ENCODE measurements around the gene DOCK10. TPM values are rescaled to one million over a fixed set of nuclear protein-coding genes. Genes with fewer than 3 reads are reported as not detected.
"Not testable (repeated sequence)": the region's sequence is repeated elsewhere in the genome, so short reads cannot be mapped to it uniquely, and the experiment has no call there.

The DOCK10 gene
- polyA plus RNA-seq, 1 experiment, result 53.0 TPM

DNA sequence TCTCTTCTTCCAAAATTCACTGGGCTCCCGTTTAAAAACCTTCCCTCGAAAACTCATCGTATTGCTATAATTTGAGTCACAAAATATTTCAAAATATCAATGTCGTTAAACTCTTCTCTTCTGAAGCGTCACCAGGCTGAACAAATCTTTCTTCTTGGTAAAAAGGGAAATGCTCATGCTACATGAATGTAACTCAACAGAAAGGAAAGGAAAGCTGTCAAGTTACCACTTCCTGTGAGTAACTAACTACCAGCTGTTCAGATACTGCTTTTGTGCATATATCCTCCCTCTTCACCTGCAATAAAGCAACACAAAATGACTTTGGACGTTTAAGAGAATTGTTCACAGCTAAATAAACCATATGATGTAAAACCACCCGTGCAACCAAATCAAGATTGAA lies 95.4 kb downstream of the DOCK10 start:
- DNase-seq (ENCODE audit: low read depth, low spot score), result no peak
- TF ChIP-seq, protein P1, sequence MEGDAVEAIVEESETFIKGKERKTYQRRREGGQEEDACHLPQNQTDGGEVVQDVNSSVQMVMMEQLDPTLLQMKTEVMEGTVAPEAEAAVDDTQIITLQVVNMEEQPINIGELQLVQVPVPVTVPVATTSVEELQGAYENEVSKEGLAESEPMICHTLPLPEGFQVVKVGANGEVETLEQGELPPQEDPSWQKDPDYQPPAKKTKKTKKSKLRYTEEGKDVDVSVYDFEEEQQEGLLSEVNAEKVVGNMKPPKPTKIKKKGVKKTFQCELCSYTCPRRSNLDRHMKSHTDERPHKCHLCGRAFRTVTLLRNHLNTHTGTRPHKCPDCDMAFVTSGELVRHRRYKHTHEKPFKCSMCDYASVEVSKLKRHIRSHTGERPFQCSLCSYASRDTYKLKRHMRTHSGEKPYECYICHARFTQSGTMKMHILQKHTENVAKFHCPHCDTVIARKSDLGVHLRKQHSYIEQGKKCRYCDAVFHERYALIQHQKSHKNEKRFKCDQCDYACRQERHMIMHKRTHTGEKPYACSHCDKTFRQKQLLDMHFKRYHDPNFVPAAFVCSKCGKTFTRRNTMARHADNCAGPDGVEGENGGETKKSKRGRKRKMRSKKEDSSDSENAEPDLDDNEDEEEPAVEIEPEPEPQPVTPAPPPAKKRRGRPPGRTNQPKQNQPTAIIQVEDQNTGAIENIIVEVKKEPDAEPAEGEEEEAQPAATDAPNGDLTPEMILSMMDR (IDR thresholded peaks at IDR 0.05; ENCODE audit: low read depth, low read length), result no peak
- peak overlapping the region; percentile 37 for H3K4me3 ChIP-seq (ENCODE audit: low read depth, low read length)
- no peaks in the 10 kb centered on the region for H3K9me3 ChIP-seq (ENCODE audit: control insufficient read depth, insufficient read depth, low read length)
- CTCF ChIA-PET, result interaction anchor here (0.5 to 2.4 kb wide), 2 partner anchors 55 to 1005 kb away, joined by 4 to 7 read pairs; no protein-coding TSS in a partner anchor
- H3K27me3 ChIP-seq (ENCODE audit: control insufficient read depth, insufficient read depth, low read length), result no peaks in the 10 kb centered on the region
- POLR2A ChIA-PET, result no interaction called here
- no peak overlapping the region for H3K27ac ChIP-seq (ENCODE audit: low read depth, low read length)

DNA sequence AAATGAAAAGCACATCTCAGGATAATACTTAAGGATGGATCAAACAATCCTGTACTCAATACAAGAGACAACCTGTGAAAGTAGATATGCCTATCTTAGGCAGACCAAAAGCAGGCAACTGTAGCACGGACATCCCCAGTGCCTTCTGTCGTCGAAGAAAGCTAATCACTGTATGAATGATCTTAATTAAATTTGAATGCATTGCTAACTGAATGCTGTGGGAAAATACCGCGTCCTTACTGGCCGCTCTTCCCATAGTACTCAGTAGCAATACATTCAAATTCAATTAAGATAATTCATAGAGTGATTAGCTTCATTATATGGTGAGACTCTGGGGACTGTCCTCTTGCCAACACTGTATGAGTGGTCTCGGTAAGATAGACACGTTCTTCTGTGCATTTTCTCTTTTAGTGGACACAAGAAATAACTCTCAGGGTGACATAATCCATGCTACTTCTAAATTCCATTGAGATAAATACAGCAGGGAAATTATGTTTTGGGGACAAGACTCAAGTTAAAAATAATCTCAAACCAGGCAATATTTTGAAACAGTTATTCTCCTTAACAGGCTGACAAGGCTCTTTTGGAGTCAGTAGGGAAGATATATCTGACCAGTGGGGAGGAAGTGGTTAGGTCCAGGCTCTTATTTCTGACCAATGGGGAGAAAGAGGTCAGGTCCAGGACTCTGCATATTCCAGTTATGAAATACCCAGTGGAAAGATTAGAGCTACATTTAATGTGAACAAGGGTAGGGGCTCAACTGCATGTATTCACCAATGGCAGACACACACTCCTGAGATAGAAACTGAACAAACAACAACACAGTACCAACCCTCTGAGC lies 97.3 kb downstream of the DOCK10 start:
- H3K4me3 ChIP-seq (ENCODE audit: low read depth, low read length), result no peak overlapping the region
- H3K27me3 ChIP-seq (ENCODE audit: control insufficient read depth, insufficient read depth, low read length), result no peaks in the 10 kb centered on the region
- H3K27ac ChIP-seq (ENCODE audit: low read depth, low read length), result no peak overlapping the region
- TF ChIP-seq, protein P1 (IDR thresholded peaks at IDR 0.05; ENCODE audit: low read depth, low read length), result no peak
- POLR2A ChIA-PET, result interaction anchor here (0.6 kb wide), 1 partner anchor 38 kb away, joined by 5 read pairs; no protein-coding TSS in a partner anchor
- H3K9me3 ChIP-seq (ENCODE audit: control insufficient read depth, insufficient read depth, low read length), result no peaks in the 10 kb centered on the region
- no peak for DNase-seq (ENCODE audit: low read depth, low spot score)
- CTCF ChIA-PET, result interaction anchor here (0.6 kb wide), 1 partner anchor 120 kb away, joined by 4 read pairs; no protein-coding TSS in a partner anchor

DNA sequence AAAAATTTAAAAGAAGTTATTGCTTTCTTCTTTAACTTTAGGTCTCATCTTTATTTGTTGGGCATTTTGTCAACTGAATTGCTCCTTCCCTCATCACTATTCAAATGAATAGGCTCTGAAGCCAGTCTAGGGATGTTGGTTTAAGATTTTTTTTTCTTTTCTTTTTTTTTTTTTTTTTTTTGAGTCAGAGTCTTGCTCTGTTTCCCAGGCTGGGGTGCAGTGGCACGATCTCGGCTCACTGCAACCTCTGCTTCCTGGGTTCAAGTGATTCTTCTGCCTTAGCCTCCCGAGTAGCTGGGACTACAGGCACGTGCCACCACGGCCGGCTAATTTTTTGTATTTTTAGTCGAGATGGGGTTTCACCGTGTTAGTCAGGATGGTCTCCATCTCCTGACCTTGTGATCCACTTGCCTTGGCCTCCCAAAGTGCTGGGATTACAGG lies 98.6 kb downstream of the DOCK10 start:
- POLR2A ChIA-PET; H3K9me3 ChIP-seq (ENCODE audit: control insufficient read depth, insufficient read depth, low read length); H3K27me3 ChIP-seq (ENCODE audit: control insufficient read depth, insufficient read depth, low read length); H3K27ac ChIP-seq (ENCODE audit: low read depth, low read length); DNase-seq (ENCODE audit: low read depth, low spot score); CTCF ChIA-PET; H3K4me3 ChIP-seq (ENCODE audit: low read depth, low read length): not testable (repeated sequence)

GRCh38 chr2:224941960-224942359 lies 100.3 kb downstream of the DOCK10 start:
- Histone ChIP-seq H3K4me3 (ENCODE audit: low read depth, low read length) (no peak overlapping the region), H3K27me3 (ENCODE audit: control insufficient read depth, insufficient read depth, low read length) (no peaks in the 10 kb centered on the region), H3K9me3 (ENCODE audit: control insufficient read depth, insufficient read depth, low read length) (no peaks in the 10 kb centered on the region), H3K27ac (ENCODE audit: low read depth, low read length) (no peak overlapping the region)
- no peak for DNase-seq (ENCODE audit: low read depth, low spot score)
- CTCF ChIA-PET, result no interaction called here
- POLR2A ChIA-PET, result no interaction called here
- TF ChIP-seq, protein P1 (IDR thresholded peaks at IDR 0.05; ENCODE audit: low read depth, low read length), result no peak

GRCh38 chr2:224940618-224941017 lies 101.7 kb downstream of the DOCK10 start:
- no peaks in the 10 kb centered on the region for H3K27me3 ChIP-seq (ENCODE audit: control insufficient read depth, insufficient read depth, low read length)
- H3K4me3 ChIP-seq (ENCODE audit: low read depth, low read length), result no peak overlapping the region
- TF ChIP-seq, protein P1 (IDR thresholded peaks at IDR 0.05; ENCODE audit: low read depth, low read length), result no peak
- CTCF ChIA-PET, result interaction anchor here (1.1 to 1.4 kb wide), 2 partner anchors 13 to 61 kb away, joined by 6 read pairs; no protein-coding TSS in a partner anchor
- POLR2A ChIA-PET, result no interaction called here
- no peak overlapping the region for H3K27ac ChIP-seq (ENCODE audit: low read depth, low read length)
- no peak for DNase-seq (ENCODE audit: low read depth, low spot score)
- no peaks in the 10 kb centered on the region for H3K9me3 ChIP-seq (ENCODE audit: control insufficient read depth, insufficient read depth, low read length)
